ENCODE results near the gene VPS13D.

- no peak for TF ChIP-seq POLR2AphosphoS5 (IDR thresholded peaks at IDR 0.05; ENCODE audit: low read depth, low read length)
- no peak for TF ChIP-seq CTCF (IDR thresholded peaks at IDR 0.05)
- no peak for TF ChIP-seq RFX5 (IDR thresholded peaks at IDR 0.05; ENCODE audit: low read length)
- no peak for TF ChIP-seq GABPA (IDR thresholded peaks at IDR 0.05; ENCODE audit: low read depth)
- TF ChIP-seq MAX (IDR thresholded peaks at IDR 0.05; ENCODE audit: low read depth) = no peak
- no peak for TF ChIP-seq NRF1 (IDR thresholded peaks at IDR 0.05; ENCODE audit: low read depth, low read length)
- TF ChIP-seq EP300 (IDR thresholded peaks at IDR 0.05; ENCODE audit: borderline replicate concordance in 1 of 2, low read depth in 1 of 2, low read length in 1 of 2) = no peak
- no peak for TF ChIP-seq SMC3 (IDR thresholded peaks at IDR 0.05; ENCODE audit: low read depth, low read length)
- TF ChIP-seq USF1 (IDR thresholded peaks at IDR 0.05; ENCODE audit: borderline replicate concordance, low read depth) = no peak
- no peak for TF ChIP-seq IRF3 (IDR thresholded peaks at IDR 0.05; ENCODE audit: low read depth, low read length)
- TF ChIP-seq MXI1 (IDR thresholded peaks at IDR 0.05; ENCODE audit: low read depth, low read length) = no peak
- no peak for TF ChIP-seq TEAD4 (IDR thresholded peaks at IDR 0.05; ENCODE audit: borderline replicate concordance, insufficient read depth)
- TF ChIP-seq REST (IDR thresholded peaks at IDR 0.05; ENCODE audit: low read depth, low read length) = no peak
These were observed 260.8 kb downstream of the VPS13D start for GRCh38 chr1:12490532-12491142.

All from SK-N-SH (cell line).